Hematopoietic multipotent progenitor cell treated with erythropoietin and hydrocortisone succinate and interleukin-3 and kit ligand, for 8 days (in vitro differentiated cells): Measurements from ENCODE around the gene HDAC4.

Source experiments
- DNase-seq: peaks from one replicate; pipeline ENCODE4 v3.0.0-alpha.2; 2015

The HDAC4 gene

GRCh38 chr2:239395524-239395923, 5.3 kb downstream of the HDAC4 start:
- DNase-seq: no peak

GRCh38 chr2:239394978-239395377, 5.8 kb downstream of the HDAC4 start:
- no peak for DNase-seq

- no peak for DNase-seq
Measured at GRCh38 chr2:239394346-239394945, 6.4 kb downstream of the HDAC4 start.

- DNase-seq: no peak
Measured at GRCh38 chr2:239393941-239394340, 6.9 kb downstream of the HDAC4 start.

- DNase-seq: peak; percentile 70
Measured at GRCh38 chr2:239393388-239393940, 7.4 kb downstream of the HDAC4 start.

- no peak for DNase-seq
Measured at GRCh38 chr2:239392688-239393387, 8.0 kb downstream of the HDAC4 start.

GRCh38 chr2:239392072-239392357, 8.8 kb downstream of the HDAC4 start:
- DNase-seq: no peak

- no peak for DNase-seq
Measured at GRCh38 chr2:239391286-239392071, 9.3 kb downstream of the HDAC4 start.

- no peak for DNase-seq
Measured at GRCh38 chr2:239390546-239391285, 10.1 kb downstream of the HDAC4 start.

GRCh38 chr2:239389414-239390329, 11.1 kb downstream of the HDAC4 start:
- no peak for DNase-seq

- no peak for DNase-seq
Measured at GRCh38 chr2:239388236-239389151, 12.3 kb downstream of the HDAC4 start.

GRCh38 chr2:239387811-239388210, 13.0 kb downstream of the HDAC4 start:
- DNase-seq: no peak

- DNase-seq: no peak
Measured at GRCh38 chr2:239386872-239387445, 13.9 kb downstream of the HDAC4 start.

GRCh38 chr2:239386001-239386670, 14.7 kb downstream of the HDAC4 start:
- DNase-seq: no peak

- DNase-seq: no peak
Measured at GRCh38 chr2:239385096-239386000, 15.5 kb downstream of the HDAC4 start.

GRCh38 chr2:239383759-239384156, 17.1 kb downstream of the HDAC4 start:
- no peak for DNase-seq

- no peak for DNase-seq
Measured at GRCh38 chr2:239383036-239383758, 17.6 kb downstream of the HDAC4 start.

- DNase-seq: no peak
Measured at GRCh38 chr2:239382384-239382880, 18.4 kb downstream of the HDAC4 start.
